Effector memory CD8-positive, alpha-beta T cell (primary cell): ENCODE results near the gene HES1.

Source experiments
- ATAC-seq: fragments of 150-1000 bp; cut with Tn5 transposase; replicated peaks from 2 replicates; pipeline ENCODE4 v1.10.0; 2021; ENCODE audit warnings: mild to moderate bottlenecking, moderate library complexity
- DNase-seq, 3 experiments: peaks; one replicate each; pipeline ENCODE4 v3.0.0; 2021
- H3K27ac Mint-ChIP-seq, 2 donors: one replicate each; pipeline ENCODE4 v1.8.0; 2022; ENCODE audit warnings: mild to moderate bottlenecking in 2 of 2, mixed read lengths in 2 of 2, moderate library complexity in 2 of 2
- H3K27me3 Mint-ChIP-seq, 2 donors: one replicate each; pipeline ENCODE4 v1.8.0; 2022; ENCODE audit warnings: mixed read lengths in 2 of 2
- H3K36me3 Mint-ChIP-seq: one replicate; pipeline ENCODE4 v1.8.0; 2022; ENCODE audit warnings: mild to moderate bottlenecking, moderate library complexity, mixed read lengths; ENCODE audit not compliant: insufficient read depth
- H3K4me1 Mint-ChIP-seq, 2 donors: one replicate each; pipeline ENCODE4 v1.8.0; 2022; ENCODE audit warnings: low read depth in 2 of 2, mixed read lengths in 2 of 2
- H3K4me3 Mint-ChIP-seq, 2 donors: one replicate each; pipeline ENCODE4 v1.8.0; 2022; ENCODE audit warnings: mild to moderate bottlenecking in 2 of 2, mixed read lengths in 2 of 2, moderate library complexity in 2 of 2
- H3K9me3 Mint-ChIP-seq, 2 donors: one replicate each; pipeline ENCODE4 v1.8.0; 2022; ENCODE audit warnings: mixed read lengths in 2 of 2

HES1 gene

DNA sequence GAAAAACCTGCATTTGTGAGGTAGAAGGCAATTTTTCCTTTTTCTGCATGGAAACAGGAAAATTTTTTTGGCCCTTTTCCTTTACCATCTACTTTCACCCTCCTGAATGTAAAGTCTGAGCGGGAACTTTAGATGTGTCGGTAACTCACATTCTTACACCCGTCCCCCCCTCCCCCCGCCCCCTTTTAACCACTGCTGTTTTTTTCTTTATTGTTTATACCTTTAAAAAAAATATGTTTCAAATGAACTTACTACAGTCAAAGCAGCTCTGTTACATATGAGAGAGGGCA lies 487 bp upstream of the HES1 start:
- Mint-ChIP-seq H3K9me3 (no peaks in the 10 kb centered on the region), H3K4me3 (peak overlapping the region; percentile 82 to 87), H3K27ac (no peak overlapping the region), H3K4me1 (peaks cover 39 to 42% of the 10 kb centered on the region in 2 donors), H3K27me3 (peaks cover 74 to 97% of the 10 kb centered on the region in 2 donors), H3K36me3 (peaks cover 20% of the 10 kb centered on the region)
- ATAC-seq (no peak), DNase-seq (no peak)

DNA sequence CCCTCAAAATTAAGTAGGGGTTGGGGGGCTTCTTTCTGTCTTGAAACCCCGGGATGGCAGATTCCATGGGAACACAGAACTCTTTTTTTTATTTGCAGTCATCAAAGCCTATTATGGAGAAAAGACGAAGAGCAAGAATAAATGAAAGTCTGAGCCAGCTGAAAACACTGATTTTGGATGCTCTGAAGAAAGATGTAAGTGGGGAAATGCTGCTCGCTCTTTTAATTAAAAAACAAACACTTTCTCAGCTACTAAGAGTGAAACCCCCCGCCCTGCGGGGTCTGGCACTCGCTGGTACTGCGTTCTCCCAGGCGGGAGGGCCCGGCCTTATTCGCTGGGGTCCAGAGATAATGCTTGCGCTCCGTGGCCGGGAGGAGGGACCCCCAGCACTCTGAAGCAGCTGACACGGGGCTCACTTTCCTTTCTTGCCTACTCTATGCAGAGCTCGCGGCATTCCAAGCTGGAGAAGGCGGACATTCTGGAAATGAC lies 615 bp downstream of the HES1 start:
- H3K27ac Mint-ChIP-seq = peak overlapping the region; percentile 16 to 83
- peak overlapping the region; percentile 82 to 87 for H3K4me3 Mint-ChIP-seq
- ATAC-seq (no peak), DNase-seq (no peak)
- H3K9me3 Mint-ChIP-seq = no peaks in the 10 kb centered on the region
- peaks cover 20% of the 10 kb centered on the region for H3K36me3 Mint-ChIP-seq
- peaks cover 63 to 88% of the 10 kb centered on the region in 2 donors for H3K27me3 Mint-ChIP-seq
- H3K4me1 Mint-ChIP-seq = peaks cover 30 to 37% of the 10 kb centered on the region in 2 donors

DNA sequence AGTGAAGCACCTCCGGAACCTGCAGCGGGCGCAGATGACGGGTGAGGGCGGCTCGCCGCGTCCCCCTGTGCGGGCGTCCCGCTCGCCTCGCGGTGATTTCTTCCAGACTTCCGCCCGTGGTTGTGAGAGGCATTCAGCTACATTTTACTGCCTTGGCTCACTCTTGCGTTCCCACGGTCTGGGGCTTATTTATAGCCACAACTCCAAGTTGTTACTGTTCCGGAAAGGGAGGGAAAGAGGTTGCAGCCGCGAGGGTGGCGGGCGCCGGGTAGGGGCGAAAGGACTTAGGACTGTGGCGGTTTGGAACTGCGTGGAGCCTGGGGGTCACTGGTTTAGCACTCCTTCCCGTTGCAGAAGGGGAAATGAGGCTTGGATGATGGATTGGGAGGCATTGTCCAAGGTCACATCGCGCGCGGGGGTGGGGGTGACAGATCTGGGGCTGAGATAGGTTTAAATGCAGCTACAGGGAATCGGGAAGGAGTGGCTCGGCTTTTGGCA lies 1.1 kb downstream of the HES1 start:
- H3K4me3 Mint-ChIP-seq = peak overlapping the region; percentile 82 to 87
- H3K4me1 Mint-ChIP-seq = peaks cover 33 to 39% of the 10 kb centered on the region in 2 donors
- H3K36me3 Mint-ChIP-seq = peaks cover 20% of the 10 kb centered on the region
- DNase-seq (peak in 2 of 3 experiments; percentile 8 to 9), ATAC-seq (peak; percentile 7)
- H3K27ac Mint-ChIP-seq = peak overlapping the region in 1 of 2 donors; percentile 83
- peaks cover 61 to 88% of the 10 kb centered on the region in 2 donors for H3K27me3 Mint-ChIP-seq
- no peaks in the 10 kb centered on the region for H3K9me3 Mint-ChIP-seq

DNA sequence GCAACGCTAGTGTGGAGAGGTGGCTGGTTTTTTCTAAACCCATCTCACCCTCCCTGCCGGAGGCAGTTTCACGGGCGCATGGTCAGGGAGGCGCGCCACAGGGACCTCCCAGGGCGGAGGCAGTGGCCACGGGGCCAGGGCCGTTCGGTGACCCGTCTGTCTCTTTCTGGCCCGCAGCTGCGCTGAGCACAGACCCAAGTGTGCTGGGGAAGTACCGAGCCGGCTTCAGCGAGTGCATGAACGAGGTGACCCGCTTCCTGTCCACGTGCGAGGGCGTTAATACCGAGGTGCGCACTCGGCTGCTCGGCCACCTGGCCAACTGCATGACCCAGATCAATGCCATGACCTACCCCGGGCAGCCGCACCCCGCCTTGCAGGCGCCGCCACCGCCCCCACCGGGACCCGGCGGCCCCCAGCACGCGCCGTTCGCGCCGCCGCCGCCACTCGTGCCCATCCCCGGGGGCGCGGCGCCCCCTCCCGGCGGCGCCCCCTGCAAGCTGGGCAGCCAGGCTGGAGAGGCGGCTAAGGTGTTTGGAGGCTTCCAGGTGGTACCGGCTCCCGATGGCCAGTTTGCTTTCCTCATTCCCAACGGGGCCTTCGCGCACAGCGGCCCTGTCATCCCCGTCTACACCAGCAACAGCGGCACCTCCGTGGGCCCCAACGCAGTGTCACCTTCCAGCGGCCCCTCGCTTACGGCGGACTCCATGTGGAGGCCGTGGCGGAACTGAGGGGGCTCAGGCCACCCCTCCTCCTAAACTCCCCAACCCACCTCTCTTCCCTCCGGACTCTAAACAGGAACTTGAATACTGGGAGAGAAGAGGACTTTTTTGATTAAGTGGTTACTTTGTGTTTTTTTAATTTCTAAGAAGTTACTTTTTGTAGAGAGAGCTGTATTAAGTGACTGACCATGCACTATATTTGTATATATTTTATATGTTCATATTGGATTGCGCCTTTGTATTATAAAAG lies 1.8 kb downstream of the HES1 start:
- ATAC-seq (peak; percentile 40), DNase-seq (peak; percentile 29 to 35 (median 31))
- Mint-ChIP-seq H3K4me1 (peaks cover 34 to 41% of the 10 kb centered on the region in 2 donors), H3K27me3 (peaks cover 61 to 88% of the 10 kb centered on the region in 2 donors), H3K27ac (peak overlapping the region in 1 of 2 donors; percentile 83), H3K36me3 (peaks cover 20% of the 10 kb centered on the region), H3K9me3 (no peaks in the 10 kb centered on the region), H3K4me3 (peak overlapping the region; percentile 82 to 87)

DNA sequence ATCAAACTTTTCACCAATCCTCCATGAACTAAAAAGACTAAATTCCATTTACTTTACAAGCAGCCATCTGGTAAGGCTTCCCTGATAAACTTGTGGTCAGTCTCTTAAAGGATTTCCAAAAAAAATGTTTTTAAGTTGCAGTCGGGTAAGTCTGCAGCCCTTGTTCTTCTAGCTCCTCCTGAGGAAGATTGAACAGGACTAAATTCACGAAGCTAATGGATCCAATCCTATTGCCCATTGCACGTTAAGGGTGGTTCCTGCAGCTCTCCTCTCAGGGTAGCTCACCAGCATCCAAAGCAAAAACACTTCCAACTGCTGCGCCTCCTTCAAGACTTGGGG lies 2.8 kb downstream of the HES1 start:
- Mint-ChIP-seq H3K27ac (no peak overlapping the region), H3K4me3 (no peak overlapping the region), H3K4me1 (peaks cover 28 to 32% of the 10 kb centered on the region in 2 donors), H3K27me3 (peaks cover 53 to 82% of the 10 kb centered on the region in 2 donors), H3K9me3 (no peaks in the 10 kb centered on the region), H3K36me3 (peaks cover 15% of the 10 kb centered on the region)
- DNase-seq (no peak), ATAC-seq (no peak)

DNA sequence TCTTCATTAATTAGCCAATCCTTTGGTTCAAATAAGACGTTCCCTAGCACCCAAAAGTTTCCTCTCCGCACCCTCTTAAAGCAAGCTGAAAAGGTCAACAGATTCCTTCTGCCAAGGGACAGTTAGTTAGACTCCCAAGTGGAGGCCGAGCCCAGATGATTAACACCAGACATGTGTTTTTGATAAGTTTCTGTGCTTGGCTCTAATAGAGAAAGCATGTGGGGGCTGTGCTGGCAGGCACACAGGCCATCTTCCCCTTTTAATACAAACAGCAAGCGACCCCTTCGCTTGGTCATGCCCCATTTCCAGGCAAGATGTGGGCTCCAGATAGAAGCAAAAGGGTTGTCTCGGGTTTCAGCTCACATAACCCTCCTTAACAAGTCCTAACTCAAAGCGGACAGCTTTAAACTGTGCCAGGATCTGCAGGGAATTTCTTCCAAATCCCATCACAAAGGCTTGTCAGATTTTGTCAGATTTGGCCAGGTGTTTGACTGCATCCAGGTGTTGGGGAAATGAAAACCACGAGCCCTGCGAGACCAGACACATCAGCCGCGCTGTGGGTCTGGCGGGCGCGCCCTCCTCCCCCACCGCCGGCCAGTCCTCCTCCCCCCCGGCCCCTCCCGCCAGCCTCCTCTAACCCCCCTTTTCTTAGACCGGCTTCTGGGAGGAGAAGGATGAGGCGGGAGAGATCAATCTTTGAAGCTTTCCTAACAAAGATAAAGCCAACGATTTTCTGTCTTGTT lies 3.3 kb downstream of the HES1 start:
- peaks cover 26 to 31% of the 10 kb centered on the region in 2 donors for H3K4me1 Mint-ChIP-seq
- H3K9me3 Mint-ChIP-seq = no peaks in the 10 kb centered on the region
- H3K36me3 Mint-ChIP-seq = peaks cover 15% of the 10 kb centered on the region
- no peak for ATAC-seq
- H3K27ac Mint-ChIP-seq = no peak overlapping the region
- H3K27me3 Mint-ChIP-seq = peaks cover 52 to 83% of the 10 kb centered on the region in 2 donors
- no peak overlapping the region for H3K4me3 Mint-ChIP-seq
- DNase-seq = no peak

DNA sequence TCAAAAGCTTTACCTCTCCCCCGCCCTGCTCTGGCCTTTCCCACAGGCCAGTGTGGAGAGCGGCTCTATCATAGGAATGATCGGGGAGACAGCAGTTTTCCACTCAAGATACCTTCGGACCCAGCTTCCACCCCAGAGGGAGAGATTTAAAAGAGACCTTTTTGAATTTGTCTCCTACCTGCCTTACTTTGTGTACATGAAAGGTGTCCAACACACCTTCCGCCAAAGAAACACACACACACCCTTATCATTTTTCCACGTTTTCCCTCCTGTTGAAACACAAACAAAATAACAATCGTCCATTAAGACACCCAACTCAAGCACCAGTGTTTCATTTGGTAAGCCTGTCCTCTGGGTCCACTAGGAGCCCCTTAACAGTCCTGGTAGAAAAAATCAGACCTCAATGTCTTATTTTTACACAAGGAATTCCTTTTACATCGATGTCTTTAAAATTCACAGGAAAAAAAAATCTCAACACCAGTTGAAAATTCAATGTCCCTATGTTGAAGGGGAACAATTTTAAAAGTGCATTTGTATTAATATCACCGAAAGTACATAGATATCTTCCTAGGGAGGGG lies 4.0 kb downstream of the HES1 start:
- H3K36me3 Mint-ChIP-seq = peaks cover 13% of the 10 kb centered on the region
- H3K4me3 Mint-ChIP-seq = peak overlapping the region; percentile 23 to 40

DNA sequence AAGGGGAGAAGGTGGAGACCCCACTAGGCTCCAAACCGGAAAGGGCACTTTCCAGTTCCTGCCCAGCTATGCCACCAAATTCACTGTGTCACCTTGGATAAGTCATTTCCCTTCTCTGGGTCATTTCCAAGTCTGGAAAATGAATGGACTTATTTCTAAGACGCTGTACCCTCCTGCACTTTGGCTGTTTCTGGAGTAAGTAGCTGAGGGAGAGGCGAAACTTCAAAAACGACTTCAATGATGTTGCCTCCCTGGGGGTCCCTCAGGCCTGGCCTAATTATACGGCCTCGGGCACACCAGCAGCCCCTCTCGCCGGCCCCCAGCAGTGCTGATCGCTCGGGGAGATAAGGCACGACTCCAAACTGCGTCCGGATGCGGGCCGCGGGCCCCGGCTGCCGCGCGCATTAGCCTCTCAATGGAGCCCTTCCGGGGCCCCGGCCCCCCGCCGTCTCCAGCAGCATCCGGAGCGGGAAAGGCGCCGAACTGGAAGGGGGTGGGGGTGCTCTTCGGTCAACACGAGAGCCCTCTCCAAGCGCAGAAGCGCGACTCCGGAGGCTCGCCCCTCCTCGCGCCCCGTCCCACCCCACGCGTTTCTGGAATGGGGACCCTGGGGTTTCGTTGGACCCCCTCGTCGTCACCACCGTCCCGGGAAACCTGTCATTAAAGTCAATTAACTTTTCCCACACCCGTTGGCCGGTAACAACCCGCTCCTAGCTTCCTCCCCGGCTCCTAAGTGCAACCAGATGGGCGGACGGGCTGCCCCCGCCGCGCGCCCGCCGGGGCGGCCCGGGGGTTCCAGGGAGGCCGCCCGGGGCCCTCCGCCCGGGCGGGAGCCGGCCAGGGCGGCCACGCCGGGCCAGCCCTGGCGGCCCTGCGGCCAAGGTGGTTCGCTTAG lies 4.8 kb downstream of the HES1 start:
- no peak for ATAC-seq

More for the DNA sequence above, 4.0 kb downstream of the HES1 start:
- Mint-ChIP-seq H3K4me1 (peaks cover 26 to 29% of the 10 kb centered on the region in 2 donors), H3K9me3 (no peaks in the 10 kb centered on the region), H3K27me3 (peaks cover 52 to 86% of the 10 kb centered on the region in 2 donors), H3K27ac (no peak overlapping the region)
- ATAC-seq (no peak), DNase-seq (no peak)

DNA sequence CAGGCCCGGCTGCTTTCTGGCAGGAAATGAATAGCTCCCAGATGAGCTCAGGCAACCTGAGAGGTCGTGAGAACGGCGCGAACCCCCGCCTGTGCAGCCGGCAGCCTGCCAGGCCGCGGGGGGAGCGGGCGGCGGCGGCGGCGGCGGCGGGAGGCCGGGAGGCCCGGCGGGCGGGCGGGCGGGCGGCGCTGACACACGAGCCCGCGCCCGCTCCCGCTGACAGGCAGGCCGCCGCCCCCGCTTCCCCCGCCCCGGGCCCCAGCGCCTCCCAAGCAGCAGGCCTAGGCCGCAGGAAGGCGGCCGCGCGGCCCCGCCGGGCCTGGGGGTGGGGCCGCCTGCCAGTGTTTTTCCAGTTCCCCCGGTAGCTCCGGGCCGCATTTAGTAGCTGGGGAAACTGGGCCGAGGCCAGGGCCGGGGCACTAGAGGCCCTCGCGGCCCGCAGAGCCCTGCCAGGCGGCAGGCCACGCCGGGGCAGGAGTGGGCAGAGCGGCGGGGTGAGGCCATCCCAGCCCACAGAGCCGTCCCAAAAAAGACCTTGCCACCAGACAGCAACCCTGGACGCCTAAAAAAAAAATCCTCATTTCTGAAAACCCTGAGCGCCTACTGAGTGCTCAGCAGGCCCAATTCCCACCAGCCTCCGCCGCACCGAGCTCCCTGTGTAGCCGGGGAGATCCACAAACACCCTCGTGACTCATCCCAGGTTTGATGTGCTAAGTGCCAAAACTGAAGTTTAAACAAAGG lies 5.6 kb downstream of the HES1 start:
- DNase-seq (peak in 2 of 3 experiments; percentile 17 to 20), ATAC-seq (peak; percentile 55)
- H3K36me3 Mint-ChIP-seq = peaks cover 4% of the 10 kb centered on the region
- peak overlapping the region; percentile 59 to 67 for H3K4me3 Mint-ChIP-seq
- peaks cover 40 to 76% of the 10 kb centered on the region in 2 donors for H3K27me3 Mint-ChIP-seq
- peaks cover 14 to 16% of the 10 kb centered on the region in 2 donors for H3K4me1 Mint-ChIP-seq
- H3K9me3 Mint-ChIP-seq = no peaks in the 10 kb centered on the region
- no peak overlapping the region for H3K27ac Mint-ChIP-seq

More for the DNA sequence above, 4.8 kb downstream of the HES1 start:
- DNase-seq = no peak
- Mint-ChIP-seq H3K9me3 (no peaks in the 10 kb centered on the region), H3K4me1 (peaks cover 22 to 24% of the 10 kb centered on the region in 2 donors), H3K27me3 (peaks cover 48 to 85% of the 10 kb centered on the region in 2 donors), H3K36me3 (peaks cover 10% of the 10 kb centered on the region), H3K4me3 (peak overlapping the region; percentile 22 to 40), H3K27ac (no peak overlapping the region)

DNA sequence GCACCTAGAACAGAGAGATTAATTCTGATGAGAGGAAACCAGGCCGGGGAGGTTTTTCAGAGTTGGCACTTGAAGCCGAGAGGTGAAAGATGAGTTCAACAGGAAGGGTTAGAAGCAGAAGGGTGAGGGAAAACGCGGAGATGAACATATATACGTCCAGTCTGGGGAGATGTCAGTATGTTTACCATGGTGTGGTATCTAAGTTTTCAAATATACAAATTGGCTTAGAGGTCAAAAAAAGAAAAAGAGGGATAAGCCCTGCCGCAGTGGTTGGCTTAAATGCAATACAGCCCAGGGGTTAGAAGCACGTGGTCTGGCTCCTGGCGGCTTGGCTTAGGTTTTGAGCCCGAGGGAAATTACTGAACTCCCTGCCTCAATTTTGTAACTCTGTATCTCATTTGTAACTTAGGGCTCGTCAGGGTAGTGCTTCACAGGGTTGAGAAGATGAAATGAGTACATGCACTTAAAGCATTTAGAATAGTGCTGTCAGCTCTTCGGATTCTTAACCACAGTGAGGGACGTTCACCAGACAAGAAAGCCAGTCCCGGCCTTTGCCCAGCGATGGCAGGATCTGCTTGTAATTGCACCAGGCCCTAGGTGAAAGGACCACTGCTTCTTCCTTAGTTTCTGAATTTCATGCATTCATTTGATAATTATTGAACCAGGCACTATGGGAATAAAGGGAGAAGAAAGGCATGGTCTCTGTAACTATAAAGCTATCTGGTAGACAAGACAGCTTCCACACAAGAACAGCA lies 6.4 kb downstream of the HES1 start:
- Mint-ChIP-seq H3K4me3 (peak overlapping the region; percentile 59 to 67), H3K4me1 (peaks cover 7 to 10% of the 10 kb centered on the region in 2 donors), H3K36me3 (peaks cover 2% of the 10 kb centered on the region), H3K27me3 (peaks cover 35 to 74% of the 10 kb centered on the region in 2 donors), H3K27ac (no peak overlapping the region), H3K9me3 (no peaks in the 10 kb centered on the region)
- DNase-seq (no peak), ATAC-seq (no peak)

DNA sequence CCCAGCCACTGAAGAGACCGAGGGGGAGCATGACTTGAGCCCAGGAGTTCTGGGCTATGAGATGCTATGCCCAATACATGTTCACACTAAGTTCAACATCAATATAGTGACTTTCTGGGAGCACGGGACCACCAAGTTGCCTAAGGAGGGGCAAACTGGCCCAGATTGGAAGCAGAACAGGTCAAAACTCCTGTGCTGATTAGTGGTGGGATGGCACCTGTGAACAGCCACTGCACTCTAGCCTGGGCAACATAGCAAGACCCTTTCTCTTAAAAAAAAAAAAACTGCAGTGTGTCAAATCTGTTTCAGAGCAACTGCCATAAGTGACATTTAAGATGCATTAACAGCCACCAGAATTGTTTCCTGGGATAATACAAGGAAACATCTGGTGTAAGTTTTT lies 9.8 kb downstream of the HES1 start:
- Mint-ChIP-seq H3K27me3 (peaks cover 29 to 57% of the 10 kb centered on the region in 2 donors), H3K36me3 (no peaks in the 10 kb centered on the region), H3K4me3 (no peak overlapping the region), H3K9me3 (no peaks in the 10 kb centered on the region), H3K4me1 (peaks cover 4 to 5% of the 10 kb centered on the region in 2 donors), H3K27ac (no peak overlapping the region)
- ATAC-seq = no peak
- no peak for DNase-seq
